WTC11 (cell line): ENCODE measurements around the gene FBLN2. TPM values are rescaled to one million over a fixed set of nuclear protein-coding genes. Genes with fewer than 3 reads are reported as not detected.

Experiments used
- ATF1 ChIP-seq: sonication (generic); formaldehyde crosslinking; IDR thresholded peaks from 2 replicates; pipeline ENCODE4 v1.8.1; 2023; ENCODE audit warnings: mild to moderate bottlenecking, moderate library complexity, missing genetic modification reagents
- CREB1 ChIP-seq: sonication (generic); formaldehyde crosslinking; IDR thresholded peaks from 2 replicates; pipeline ENCODE4 v1.8.0; 2023; ENCODE audit warnings: mild to moderate bottlenecking, missing genetic modification reagents
- FOXJ3 ChIP-seq: sonication (generic); formaldehyde crosslinking; IDR thresholded peaks from 2 replicates; pipeline ENCODE4 v1.9.0; 2021; ENCODE audit warnings: missing genetic modification reagents, mild to moderate bottlenecking, borderline replicate concordance
- FOXP1 ChIP-seq: sonication (generic); formaldehyde crosslinking; IDR thresholded peaks from 2 replicates; pipeline ENCODE4 v1.8.0; 2022; ENCODE audit warnings: missing genetic modification reagents, mild to moderate bottlenecking, moderate library complexity, borderline replicate concordance
- GTF2I ChIP-seq: fragments of 250-450 bp; sonication (Bioruptor Pico); conservative IDR thresholded peaks from 2 replicates; pipeline ENCODE4 v1.4.0; 2021; ENCODE audit warnings: mild to moderate bottlenecking
- KAT7 ChIP-seq: sonication (generic); formaldehyde crosslinking; IDR thresholded peaks from 2 replicates; pipeline ENCODE4 v1.8.1; 2023; ENCODE audit warnings: missing genetic modification reagents, mild to moderate bottlenecking, borderline replicate concordance
- MXD4 ChIP-seq: fragments of 250-450 bp; sonication (Bioruptor Pico); IDR thresholded peaks from 2 replicates; pipeline ENCODE4 v1.8.0; 2021; ENCODE audit warnings: mild to moderate bottlenecking, moderate library complexity, borderline replicate concordance
- MYBL2 ChIP-seq: sonication (generic); formaldehyde crosslinking; IDR thresholded peaks from 2 replicates; pipeline ENCODE4 v1.8.1; 2023; ENCODE audit warnings: mild to moderate bottlenecking, moderate library complexity, missing genetic modification reagents
- NFE2L1 ChIP-seq: sonication (generic); formaldehyde crosslinking; IDR thresholded peaks from 2 replicates; pipeline ENCODE4 v1.8.1; 2023; ENCODE audit warnings: missing genetic modification reagents
- NR1H2 ChIP-seq: sonication (generic); formaldehyde crosslinking; IDR thresholded peaks from 2 replicates; pipeline ENCODE4 v1.9.0; 2021; ENCODE audit warnings: mild to moderate bottlenecking, moderate library complexity, missing genetic modification reagents
- NR3C1 ChIP-seq: sonication (generic); formaldehyde crosslinking; conservative IDR thresholded peaks from 2 replicates; pipeline ENCODE4 v1.8.1; 2023; ENCODE audit warnings: low read depth, mild to moderate bottlenecking, missing genetic modification reagents
- OVOL2 ChIP-seq: fragments of 250-450 bp; sonication (Bioruptor Pico); IDR thresholded peaks from 2 replicates; pipeline ENCODE4 v1.9.0; 2021; ENCODE audit warnings: mild to moderate bottlenecking, borderline replicate concordance
- SMAD4 ChIP-seq: sonication (generic); formaldehyde crosslinking; IDR thresholded peaks from 2 replicates; pipeline ENCODE4 v1.8.0; 2022; ENCODE audit warnings: mild to moderate bottlenecking, missing genetic modification reagents
- TCF7 ChIP-seq: sonication (generic); formaldehyde crosslinking; IDR thresholded peaks from 2 replicates; pipeline ENCODE4 v1.8.0; 2022; ENCODE audit warnings: mild to moderate bottlenecking, low read depth, missing genetic modification reagents, moderate library complexity
- TEAD1 ChIP-seq: sonication (generic); formaldehyde crosslinking; IDR thresholded peaks from 2 replicates; pipeline ENCODE4 v1.8.0; 2022; ENCODE audit warnings: mild to moderate bottlenecking, missing genetic modification reagents
- ZNF121 ChIP-seq: sonication (generic); formaldehyde crosslinking; IDR thresholded peaks from 2 replicates; pipeline ENCODE4 v1.8.0; 2023; ENCODE audit warnings: missing genetic modification reagents
- ZNF138 ChIP-seq: sonication (generic); formaldehyde crosslinking; conservative IDR thresholded peaks from 2 replicates; pipeline ENCODE4 v1.8.1; 2022; ENCODE audit warnings: mild to moderate bottlenecking, moderate library complexity, missing genetic modification reagents
- ZNF219 ChIP-seq: sonication (generic); formaldehyde crosslinking; IDR thresholded peaks from 2 replicates; pipeline ENCODE4 v1.8.0; 2023; ENCODE audit warnings: missing genetic modification reagents, mild to moderate bottlenecking, borderline replicate concordance
- ZNF232 ChIP-seq: sonication (generic); formaldehyde crosslinking; IDR thresholded peaks from 2 replicates; pipeline ENCODE4 v1.8.0; 2022; ENCODE audit warnings: mild to moderate bottlenecking, missing genetic modification reagents
- ZNF263 ChIP-seq: sonication (generic); formaldehyde crosslinking; IDR thresholded peaks from 2 replicates; pipeline ENCODE4 v1.8.1; 2022; ENCODE audit warnings: low read depth, mild to moderate bottlenecking, moderate library complexity, missing genetic modification reagents
- total RNA-seq: library from RNA; stranded (reverse); gene quantifications from 3 replicates; pipeline ENCODE4 v1.2.3, GENCODE V29; 2021
- TF ChIP-seq, protein P1 (sequence below): fragments of 250-450 bp; sonication (Bioruptor Pico); IDR thresholded peaks from 2 replicates; pipeline ENCODE4 v1.9.0; 2021; ENCODE audit warnings: mild to moderate bottlenecking
- TF ChIP-seq, protein P2 (sequence below): sonication (generic); formaldehyde crosslinking; IDR thresholded peaks from 2 replicates; pipeline ENCODE4 v1.8.0; 2022; ENCODE audit warnings: mild to moderate bottlenecking, missing genetic modification reagents
- TF ChIP-seq, protein P3 (sequence below): sonication (generic); formaldehyde crosslinking; conservative IDR thresholded peaks from 2 replicates; pipeline ENCODE4 v1.8.1; 2022; ENCODE audit warnings: mild to moderate bottlenecking, missing genetic modification reagents
- TF ChIP-seq, protein P4 (sequence below): sonication (generic); formaldehyde crosslinking; IDR thresholded peaks from 2 replicates; pipeline ENCODE4 v1.8.1; 2023; ENCODE audit warnings: mild to moderate bottlenecking, missing genetic modification reagents
- TF ChIP-seq, protein P5 (sequence below): fragments of 250-450 bp; sonication (Bioruptor Pico); conservative IDR thresholded peaks from 2 replicates; pipeline ENCODE4 v1.9.0; 2021; ENCODE audit warnings: mild to moderate bottlenecking
- TF ChIP-seq, protein P6 (sequence below): sonication (generic); formaldehyde crosslinking; IDR thresholded peaks from 2 replicates; pipeline ENCODE4 v1.8.1; 2022; ENCODE audit warnings: missing genetic modification reagents, borderline replicate concordance
- TF ChIP-seq, protein P7 (sequence below): sonication (generic); formaldehyde crosslinking; IDR thresholded peaks from 2 replicates; pipeline ENCODE4 v1.8.1; 2023; ENCODE audit warnings: mild to moderate bottlenecking, moderate library complexity, missing genetic modification reagents

Gene FBLN2
- total RNA-seq, 1 experiment from 2014 or later = 20.7 TPM

DNA sequence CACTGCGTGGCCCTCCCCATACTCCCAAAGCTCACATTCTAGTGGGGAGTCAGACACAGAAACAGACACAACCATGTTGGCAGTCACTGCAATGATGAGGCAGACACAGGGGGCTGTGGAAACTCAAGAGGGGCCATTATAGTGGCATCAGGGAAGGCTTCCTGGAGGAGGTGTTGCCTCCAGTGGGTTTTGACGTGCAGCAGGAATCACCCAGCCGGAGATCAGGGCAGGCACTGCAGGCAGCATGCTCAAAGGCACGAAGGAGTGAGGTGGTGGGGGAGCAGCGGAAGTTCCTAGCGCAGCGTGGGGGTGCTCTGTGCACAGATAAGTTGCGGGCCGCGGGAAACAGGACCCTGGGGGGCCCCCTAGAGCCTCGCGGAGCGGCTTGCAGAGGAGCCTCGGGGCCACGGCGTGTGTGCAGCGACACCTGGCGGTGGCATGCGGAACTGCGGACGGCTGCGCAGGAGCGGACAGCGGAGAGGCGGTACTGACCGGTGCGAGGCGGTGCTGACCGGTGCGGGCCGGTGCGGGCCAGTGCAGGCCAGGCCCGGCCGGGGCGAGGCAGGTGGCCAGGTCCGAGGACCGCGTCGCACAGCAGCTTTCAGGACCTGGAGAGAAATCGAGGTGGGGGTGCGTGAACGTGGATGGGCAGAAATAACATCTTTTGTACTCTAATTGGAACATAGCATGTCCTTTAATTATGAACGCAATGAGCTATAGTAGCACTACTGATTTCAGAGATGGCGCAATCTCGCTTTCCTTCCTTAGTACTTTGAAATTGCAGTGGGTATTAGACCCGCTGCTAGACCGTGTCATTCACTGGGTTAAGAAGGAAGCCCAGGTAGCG, 101.5 kb downstream of the FBLN2 start (continued):
- TF ChIP-seq CREB1 (peak; percentile 80; the same call in 1 of the 2 replicates), KAT7 (0 out of 2 replicates have a peak, but pooled peaks have one; percentile 49), NR1H2 (CRISPR knock-in tag) (no peak), GTF2I (0 out of 2 replicates have a peak, but pooled peaks have one; percentile 55), ZNF219 (CRISPR knock-in tag) (no peak), MXD4 (no peak), MYBL2 (no peak; the same call in 1 of the 2 replicates), ZNF232 (CRISPR knock-in tag) (no peak), OVOL2 (no peak), FOXP1 (peak; percentile 82; the same call in 1 of the 2 replicates), SMAD4 (CRISPR knock-in tag) (no peak), ZNF138 (CRISPR knock-in tag) (no peak), FOXJ3 (CRISPR knock-in tag) (no peak), TEAD1 (CRISPR knock-in tag) (0 out of 2 replicates have a peak, but pooled peaks have one; percentile 65), NFE2L1 (CRISPR knock-in tag) (peak; percentile 17; the same call in 1 of the 2 replicates), NR3C1 (CRISPR knock-in tag) (no peak), ATF1 (no peak), ZNF263 (CRISPR knock-in tag) (no peak), TCF7 (CRISPR knock-in tag) (peak; percentile 36; the same call in 1 of the 2 replicates), ZNF121 (CRISPR knock-in tag) (peak; percentile 99)
- TF ChIP-seq, protein P1, sequence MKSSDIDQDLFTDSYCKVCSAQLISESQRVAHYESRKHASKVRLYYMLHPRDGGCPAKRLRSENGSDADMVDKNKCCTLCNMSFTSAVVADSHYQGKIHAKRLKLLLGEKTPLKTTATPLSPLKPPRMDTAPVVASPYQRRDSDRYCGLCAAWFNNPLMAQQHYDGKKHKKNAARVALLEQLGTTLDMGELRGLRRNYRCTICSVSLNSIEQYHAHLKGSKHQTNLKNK (CRISPR knock-in tag) = no peak
- TF ChIP-seq, protein P2, sequence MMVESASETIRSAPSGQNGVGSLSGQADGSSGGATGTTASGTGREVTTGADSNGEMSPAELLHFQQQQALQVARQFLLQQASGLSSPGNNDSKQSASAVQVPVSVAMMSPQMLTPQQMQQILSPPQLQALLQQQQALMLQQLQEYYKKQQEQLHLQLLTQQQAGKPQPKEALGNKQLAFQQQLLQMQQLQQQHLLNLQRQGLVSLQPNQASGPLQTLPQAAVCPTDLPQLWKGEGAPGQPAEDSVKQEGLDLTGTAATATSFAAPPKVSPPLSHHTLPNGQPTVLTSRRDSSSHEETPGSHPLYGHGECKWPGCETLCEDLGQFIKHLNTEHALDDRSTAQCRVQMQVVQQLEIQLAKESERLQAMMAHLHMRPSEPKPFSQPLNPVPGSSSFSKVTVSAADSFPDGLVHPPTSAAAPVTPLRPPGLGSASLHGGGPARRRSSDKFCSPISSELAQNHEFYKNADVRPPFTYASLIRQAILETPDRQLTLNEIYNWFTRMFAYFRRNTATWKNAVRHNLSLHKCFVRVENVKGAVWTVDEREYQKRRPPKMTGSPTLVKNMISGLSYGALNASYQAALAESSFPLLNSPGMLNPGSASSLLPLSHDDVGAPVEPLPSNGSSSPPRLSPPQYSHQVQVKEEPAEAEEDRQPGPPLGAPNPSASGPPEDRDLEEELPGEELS (CRISPR knock-in tag) = 0 out of 2 replicates have a peak, but pooled peaks have one; percentile 49
- TF ChIP-seq, protein P3, sequence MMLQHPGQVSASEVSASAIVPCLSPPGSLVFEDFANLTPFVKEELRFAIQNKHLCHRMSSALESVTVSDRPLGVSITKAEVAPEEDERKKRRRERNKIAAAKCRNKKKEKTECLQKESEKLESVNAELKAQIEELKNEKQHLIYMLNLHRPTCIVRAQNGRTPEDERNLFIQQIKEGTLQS (CRISPR knock-in tag) = no peak
- TF ChIP-seq, protein P4, sequence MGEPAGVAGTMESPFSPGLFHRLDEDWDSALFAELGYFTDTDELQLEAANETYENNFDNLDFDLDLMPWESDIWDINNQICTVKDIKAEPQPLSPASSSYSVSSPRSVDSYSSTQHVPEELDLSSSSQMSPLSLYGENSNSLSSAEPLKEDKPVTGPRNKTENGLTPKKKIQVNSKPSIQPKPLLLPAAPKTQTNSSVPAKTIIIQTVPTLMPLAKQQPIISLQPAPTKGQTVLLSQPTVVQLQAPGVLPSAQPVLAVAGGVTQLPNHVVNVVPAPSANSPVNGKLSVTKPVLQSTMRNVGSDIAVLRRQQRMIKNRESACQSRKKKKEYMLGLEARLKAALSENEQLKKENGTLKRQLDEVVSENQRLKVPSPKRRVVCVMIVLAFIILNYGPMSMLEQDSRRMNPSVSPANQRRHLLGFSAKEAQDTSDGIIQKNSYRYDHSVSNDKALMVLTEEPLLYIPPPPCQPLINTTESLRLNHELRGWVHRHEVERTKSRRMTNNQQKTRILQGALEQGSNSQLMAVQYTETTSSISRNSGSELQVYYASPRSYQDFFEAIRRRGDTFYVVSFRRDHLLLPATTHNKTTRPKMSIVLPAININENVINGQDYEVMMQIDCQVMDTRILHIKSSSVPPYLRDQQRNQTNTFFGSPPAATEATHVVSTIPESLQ (CRISPR knock-in tag) = no peak
- TF ChIP-seq, protein P5, sequence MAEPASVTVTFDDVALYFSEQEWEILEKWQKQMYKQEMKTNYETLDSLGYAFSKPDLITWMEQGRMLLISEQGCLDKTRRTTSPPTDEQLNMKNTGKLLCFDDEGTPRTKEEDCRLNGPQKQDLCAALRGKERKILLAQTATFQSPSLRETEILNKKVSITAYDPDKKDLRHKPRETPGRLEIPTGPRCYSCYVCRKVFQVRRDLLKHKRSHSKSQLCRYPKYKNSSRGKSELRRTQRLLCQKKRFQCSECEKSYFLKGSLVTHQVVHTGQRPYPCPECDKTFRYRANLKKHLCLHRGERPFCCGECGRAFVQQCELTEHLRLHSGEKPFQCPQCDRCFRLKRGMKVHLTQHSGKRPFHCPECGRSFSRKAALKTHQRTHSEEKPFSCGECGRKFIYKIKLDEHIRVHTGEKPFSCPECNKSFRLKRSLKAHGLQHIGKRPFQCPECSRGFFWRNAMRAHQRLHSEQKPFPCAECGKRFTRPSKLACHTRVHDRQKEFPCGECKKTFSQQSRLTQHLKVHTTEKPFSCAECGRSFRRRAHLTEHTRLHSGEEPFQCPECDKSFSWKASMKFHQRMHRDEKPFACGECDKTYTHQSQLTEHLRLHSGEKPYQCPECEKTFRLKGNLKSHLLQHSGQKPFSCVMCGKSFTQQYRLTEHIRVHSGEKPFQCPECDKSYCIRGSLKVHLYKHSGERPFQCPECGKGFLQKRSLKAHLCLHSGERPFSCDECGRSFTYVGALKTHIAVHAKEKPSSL = no peak
- TF ChIP-seq, protein P6, sequence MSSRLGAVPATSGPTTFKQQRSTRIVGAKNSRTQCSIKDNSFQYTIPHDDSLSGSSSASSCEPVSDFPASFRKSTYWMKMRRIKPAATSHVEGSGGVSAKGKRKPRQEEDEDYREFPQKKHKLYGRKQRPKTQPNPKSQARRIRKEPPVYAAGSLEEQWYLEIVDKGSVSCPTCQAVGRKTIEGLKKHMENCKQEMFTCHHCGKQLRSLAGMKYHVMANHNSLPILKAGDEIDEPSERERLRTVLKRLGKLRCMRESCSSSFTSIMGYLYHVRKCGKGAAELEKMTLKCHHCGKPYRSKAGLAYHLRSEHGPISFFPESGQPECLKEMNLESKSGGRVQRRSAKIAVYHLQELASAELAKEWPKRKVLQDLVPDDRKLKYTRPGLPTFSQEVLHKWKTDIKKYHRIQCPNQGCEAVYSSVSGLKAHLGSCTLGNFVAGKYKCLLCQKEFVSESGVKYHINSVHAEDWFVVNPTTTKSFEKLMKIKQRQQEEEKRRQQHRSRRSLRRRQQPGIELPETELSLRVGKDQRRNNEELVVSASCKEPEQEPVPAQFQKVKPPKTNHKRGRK (CRISPR knock-in tag) = no peak
- TF ChIP-seq, protein P7, sequence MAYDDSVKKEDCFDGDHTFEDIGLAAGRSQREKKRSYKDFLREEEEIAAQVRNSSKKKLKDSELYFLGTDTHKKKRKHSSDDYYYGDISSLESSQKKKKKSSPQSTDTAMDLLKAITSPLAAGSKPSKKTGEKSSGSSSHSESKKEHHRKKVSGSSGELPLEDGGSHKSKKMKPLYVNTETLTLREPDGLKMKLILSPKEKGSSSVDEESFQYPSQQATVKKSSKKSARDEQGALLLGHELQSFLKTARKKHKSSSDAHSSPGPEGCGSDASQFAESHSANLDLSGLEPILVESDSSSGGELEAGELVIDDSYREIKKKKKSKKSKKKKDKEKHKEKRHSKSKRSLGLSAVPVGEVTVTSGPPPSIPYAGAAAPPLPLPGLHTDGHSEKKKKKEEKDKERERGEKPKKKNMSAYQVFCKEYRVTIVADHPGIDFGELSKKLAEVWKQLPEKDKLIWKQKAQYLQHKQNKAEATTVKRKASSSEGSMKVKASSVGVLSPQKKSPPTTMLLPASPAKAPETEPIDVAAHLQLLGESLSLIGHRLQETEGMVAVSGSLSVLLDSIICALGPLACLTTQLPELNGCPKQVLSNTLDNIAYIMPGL (CRISPR knock-in tag) = peak; percentile 95
